ENCODE measurements around the gene ATP23.

ATP23 gene

DNA sequence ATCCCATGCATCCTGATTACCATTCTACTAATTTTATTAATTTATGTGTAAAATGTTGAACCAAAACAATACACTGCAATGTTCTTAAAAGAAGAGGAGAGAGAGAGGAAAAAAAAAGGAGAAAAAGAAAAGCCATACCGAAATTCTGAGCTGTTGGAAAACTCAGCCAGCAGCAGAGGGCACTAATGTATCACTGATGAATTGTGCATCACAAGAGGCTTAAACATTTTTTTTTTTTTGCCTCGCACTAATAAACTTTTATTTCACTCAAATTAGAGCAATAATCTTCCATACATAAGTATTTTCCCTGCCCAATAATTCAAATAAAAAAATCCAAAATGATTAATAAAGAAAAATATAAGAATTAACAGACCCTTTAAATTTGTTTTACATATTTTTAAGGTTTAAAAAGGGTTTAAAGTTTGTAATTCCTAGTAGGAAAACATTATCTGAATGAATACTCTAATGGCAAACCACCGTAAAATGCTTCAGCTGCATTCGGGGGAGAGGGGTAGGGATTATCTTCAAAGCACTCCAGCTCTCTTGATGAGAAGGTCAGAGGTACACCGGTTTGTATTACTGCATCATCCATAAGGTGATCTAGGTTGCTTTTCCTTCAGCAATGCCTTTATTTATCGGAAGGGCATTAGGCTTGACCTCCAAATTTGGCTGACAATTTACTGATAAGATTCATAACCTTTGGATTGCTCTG lies 41.9 kb downstream of the ATP23 start:
- no peak for DNase-seq (ENCODE audit: low read depth)

DNA sequence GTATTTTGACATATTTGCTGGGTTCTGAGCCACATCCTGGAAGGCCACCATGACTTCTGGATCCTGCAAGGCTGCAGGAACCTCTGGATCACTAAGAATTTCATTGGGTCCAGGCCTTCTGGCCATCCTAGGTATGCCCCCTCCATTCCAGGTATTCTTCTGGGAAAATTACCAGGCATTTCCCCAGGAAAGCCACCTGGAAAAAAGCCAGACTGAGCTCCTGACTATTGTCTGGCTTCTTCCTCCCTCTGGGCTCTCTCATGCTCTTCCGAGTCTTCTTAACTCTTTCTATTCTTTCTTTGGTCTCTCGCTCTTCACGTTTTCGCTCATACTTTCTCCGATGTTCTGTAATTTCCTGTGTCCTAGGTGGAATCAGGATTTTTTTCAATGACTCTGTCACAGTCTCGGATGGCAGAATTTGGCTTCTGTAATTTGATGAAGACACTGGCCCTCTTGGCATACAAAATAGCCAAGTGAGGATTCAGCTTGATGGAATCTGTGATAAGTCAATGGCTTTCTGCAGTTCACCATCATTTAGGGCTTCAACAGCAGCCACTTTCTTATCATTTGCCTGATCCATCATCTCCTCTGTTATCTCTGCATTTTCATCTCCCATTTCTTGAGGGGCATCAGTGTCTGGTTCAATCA lies 42.6 kb downstream of the ATP23 start:
- DNase-seq (ENCODE audit: low read depth), result no peak

DNA sequence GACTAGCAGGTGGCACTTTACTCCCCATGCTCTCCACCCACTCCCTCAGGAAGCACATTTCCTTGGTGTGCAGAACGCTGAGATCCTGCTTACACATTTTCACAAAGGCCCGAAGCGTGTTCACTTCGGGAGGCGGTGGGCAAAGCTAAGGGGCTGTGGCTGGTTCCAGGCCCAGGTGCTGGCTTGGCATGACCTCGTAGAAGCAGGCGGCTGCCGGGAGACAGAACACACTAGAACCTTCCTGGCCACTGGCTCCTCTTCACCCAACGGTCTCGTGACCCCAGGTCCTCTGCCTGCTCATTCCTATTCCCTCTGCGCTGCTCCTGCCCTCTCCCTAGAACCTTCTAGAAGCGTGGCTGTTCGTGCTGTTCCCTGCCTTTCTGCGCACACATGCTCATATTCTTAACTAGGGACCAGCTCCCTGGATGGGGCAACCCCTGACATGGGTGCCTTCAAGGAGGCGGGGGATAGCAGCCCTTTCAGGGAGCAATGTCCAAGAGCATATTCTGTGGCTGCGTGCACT lies 43.3 kb downstream of the ATP23 start:
- no peak for DNase-seq (ENCODE audit: low read depth)

DNA sequence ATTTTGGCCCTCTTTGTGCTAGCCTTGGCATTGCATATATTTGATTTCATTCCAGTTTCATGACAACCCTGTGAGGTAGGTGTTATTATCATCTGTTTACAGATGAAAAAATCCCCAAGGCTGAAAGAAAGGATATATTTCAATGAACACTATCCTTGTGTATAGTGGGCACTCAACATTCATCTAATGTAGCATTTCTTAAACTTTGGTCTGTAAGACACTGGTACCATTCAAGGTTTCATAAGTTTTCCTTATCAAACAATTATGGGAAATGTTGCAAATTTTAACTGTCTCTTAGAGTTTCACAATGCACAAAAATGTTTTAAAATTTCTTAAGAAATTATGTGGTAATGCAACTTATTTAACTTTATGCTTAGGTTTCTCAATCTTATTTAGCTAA lies 44.3 kb downstream of the ATP23 start:
- DNase-seq (ENCODE audit: low read depth), result no peak

DNA sequence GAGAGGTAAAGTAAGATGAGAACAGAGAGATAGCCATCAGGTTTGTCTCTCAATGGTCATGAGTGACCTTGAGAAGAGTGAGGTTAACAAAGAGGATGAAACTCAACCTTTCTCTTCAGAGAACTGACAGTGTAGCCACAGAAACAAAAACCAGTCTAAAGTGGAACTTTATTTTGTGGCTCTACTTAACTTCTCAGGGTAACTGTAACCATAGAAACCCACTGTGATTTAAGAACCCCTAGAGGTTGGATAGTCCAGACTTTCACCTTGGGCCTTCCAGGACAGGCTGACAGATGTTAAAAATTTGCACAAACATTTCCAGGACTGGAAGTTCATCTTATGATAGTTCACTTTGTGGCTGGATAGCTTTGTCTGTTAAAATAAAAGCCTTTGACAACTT lies 48.5 kb downstream of the ATP23 start:
- DNase-seq (ENCODE audit: low read depth), result no peak

DNA sequence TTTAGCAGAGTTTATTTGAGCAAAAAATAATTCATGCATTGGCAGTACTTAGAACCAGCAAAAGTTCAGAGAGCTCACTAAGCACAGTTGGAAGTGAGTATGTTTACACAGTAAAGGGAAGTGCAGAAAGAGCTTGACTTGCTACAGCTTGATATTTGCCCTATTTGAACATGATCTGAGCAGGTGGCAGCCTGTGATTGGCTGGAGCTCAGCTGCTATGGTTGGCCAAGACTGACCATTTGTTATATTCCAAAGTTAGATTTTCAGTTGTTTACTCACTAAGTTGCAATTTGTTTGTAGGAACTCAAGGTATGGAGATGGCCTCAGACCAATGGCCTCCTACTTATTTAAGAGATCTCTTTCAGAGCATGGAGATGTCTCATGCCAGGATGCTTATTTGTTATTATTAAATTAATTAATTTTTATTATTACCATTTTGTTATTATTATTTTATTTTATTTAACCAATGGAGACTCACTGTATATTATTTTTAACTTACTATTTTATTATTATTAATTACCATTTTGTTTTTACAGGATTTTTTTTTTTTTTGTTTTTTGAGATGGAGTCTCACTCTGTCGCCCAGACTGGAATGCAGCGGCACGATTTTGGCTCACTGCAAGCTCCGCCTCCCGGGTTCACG lies 49.0 kb downstream of the ATP23 start:
- DNase-seq (ENCODE audit: low read depth), result no peak

DNA sequence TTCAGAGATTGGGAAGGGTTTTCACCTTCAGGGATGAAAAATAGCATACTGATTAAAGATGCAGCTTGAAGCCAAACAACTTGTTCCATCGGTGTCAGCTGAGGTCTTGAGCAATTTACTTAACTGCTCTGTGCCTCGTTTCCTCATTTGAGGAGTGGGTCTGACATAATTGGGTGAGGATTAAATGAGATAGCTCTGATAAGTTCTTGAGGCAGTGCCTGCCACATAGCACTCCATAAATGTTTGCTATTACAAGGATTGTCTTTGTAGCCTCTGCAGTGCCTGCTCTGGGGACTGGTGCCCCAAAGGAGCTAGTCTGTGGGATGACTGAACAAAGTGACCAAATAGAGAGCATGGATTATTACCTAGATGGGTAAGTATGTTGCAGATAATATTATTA lies 50.6 kb downstream of the ATP23 start:
- DNase-seq (ENCODE audit: low read depth), result no peak

DNA sequence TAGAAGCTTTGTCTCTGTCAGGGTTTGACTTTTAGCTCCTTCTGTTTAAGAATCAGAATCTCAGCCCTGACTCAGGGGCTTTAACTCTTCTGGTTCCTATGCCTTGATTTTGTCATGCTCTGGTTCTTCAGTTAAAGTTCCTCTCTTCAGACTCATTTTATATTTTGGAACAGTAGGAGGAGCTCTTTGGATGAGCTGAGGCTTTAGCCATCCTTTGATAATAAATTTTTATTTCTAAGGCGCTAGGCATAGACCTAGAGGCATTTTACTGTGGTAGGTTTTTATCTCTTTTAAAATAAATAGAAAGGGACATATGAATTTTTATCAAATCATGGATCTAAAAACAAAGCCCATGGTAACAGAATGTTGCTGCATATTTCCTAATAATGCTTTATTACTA lies 51.7 kb downstream of the ATP23 start:
- DNase-seq (ENCODE audit: low read depth), result no peak

DNA sequence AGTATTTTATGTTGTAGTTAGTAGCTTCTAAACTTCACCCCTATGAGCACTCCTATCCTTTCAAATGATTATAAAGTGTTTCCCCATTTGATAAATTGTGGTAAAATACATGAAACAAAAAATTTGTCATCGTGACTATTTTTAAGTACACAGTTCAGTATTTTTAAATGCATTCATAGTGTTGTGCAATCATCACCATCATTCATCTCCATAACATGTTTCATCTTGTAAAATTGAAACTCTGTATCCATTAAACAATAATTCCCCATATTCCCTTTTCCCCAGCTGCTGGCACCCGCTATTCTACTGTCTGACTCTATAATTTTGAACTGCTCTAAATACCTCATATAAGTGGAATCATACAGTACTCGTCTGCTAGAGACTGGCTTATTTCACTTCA lies 52.5 kb downstream of the ATP23 start:
- no peak for DNase-seq (ENCODE audit: low read depth)

DNA sequence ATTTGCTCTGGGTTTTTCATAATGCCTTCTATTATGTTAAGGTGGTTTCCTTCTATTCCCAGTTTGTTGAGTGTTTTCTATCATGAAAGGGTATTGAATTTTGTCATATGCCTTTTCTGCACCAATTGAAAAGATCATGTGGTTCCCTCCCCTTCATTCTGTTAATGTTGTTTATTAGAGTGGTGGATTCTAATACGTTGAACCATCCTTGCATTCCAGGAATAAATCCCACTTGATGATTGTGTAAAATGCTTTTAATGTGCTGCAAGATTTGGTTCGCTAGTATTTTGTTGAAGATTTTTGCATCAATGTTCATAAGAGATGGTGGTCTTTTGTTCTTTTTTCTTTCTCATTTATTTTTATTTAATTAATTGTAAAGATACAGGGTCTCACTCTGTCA lies 55.2 kb downstream of the ATP23 start:
- no peak for DNase-seq (ENCODE audit: low read depth)

DNA sequence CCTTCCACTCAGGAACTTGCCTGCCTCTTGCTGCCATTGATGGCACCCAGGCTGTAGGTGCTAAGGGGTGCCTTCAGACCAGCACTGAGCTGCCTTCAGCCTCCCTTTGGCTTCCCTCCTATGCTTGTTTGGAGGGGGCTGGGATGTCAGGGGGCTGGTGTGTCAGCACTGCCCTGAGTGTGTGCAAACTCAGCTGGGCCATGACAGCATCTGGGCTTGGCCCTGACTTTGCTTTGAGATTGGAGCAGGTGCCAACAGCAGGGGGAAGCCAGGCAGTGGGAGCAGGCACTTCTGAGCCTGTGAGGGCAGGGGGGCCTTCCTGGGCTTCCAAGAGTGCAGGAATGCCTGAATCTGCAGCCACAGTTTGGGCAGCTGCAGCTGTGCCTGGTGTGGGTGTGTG lies 56.9 kb downstream of the ATP23 start:
- no peak for DNase-seq (ENCODE audit: low read depth)

DNA sequence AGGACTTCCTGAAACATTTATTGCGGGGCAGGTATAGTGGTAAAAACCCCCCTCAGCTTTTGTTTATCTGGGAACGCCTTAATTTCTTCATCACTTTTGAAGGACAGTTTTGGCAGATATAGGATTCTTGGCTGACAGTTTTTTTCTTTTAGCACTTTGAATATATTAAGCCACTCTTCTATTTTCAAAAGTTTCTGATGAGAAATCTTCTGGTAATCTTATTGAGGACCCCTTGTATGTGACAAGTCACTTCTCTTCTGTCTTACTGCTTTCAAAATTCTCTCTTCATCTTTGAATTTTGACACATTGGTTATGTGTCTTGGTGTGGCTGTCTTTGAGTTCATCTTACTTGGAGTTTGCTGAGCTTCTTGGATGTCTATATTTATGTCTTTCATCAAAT lies 59.1 kb downstream of the ATP23 start:
- no peak for DNase-seq (ENCODE audit: low read depth)

DNA sequence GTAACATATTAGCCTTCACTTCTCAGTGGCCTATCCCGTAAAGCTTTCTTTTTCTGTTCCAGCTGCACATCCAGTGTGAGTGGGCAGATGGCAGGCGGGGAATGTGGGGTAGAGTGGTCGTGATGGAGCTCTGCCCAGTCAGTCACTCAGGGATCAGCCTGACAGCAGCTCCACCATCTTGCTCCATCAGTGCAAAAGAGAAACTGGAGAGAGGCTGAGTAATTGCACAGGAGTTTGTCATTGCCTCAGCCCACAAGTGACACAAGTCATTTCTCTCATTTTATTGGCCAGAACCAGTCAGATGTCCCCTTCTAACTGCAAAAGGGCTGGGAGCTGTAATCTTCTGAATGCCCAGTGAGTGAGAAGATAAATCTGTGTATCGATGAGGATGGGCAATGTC lies 66.5 kb downstream of the ATP23 start:
- no peak for DNase-seq (ENCODE audit: low read depth)

DNA sequence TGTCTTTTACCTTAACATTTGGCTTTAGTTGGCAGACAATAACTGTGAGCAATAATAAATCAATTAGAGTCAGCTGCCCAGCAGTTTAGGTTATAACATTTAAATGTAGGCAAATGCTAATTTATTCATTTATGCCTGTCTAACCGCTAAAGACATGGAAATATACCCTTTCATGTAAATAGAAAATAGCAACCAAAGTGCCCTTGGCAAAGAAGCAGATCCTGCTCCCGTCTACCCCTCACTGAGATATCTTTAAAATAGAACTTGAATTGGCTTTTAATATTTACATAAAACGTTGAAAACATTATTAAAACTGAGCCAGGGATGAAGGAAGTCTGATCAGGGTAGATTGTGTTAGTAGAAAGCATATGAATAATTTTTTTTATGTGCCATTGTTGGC lies 67.3 kb downstream of the ATP23 start:
- no peak for DNase-seq (ENCODE audit: low read depth)

Data from activated T-helper 9 cell treated with anti-CD3 and anti-CD28 coated beads, Interleukin-2, amount 50 U/mL, for 16 hours (primary cell).